Bronchial epithelial cell (primary cell): ENCODE data around the gene FFAR2. TPM values are rescaled to one million over a fixed set of nuclear protein-coding genes. Genes with fewer than 3 reads are reported as not detected.

Source experiments
- DNase-seq: peaks from one replicate; pipeline ENCODE4 v3.0.0-alpha.2; 2010; ENCODE audit warnings: low read depth
- FAIRE-seq: peaks from 2 replicates; lab custom pipeline; 2011; peaks lifted over from hg19 to GRCh38; lab: Jason Lieb, UNC
- H3K27me3 ChIP-seq: 2 replicates; pipeline ENCODE4 v1.5.1; 2011; ENCODE audit warnings: low read length; ENCODE audit not compliant: control insufficient read depth, insufficient read depth
- H3K36me3 ChIP-seq: 2 replicates; pipeline ENCODE4 v1.5.1; 2011; ENCODE audit warnings: low read length; ENCODE audit not compliant: control insufficient read depth, insufficient read depth
- H3K4me3 ChIP-seq: 2 replicates; pipeline ENCODE4 v1.5.1; 2011; ENCODE audit warnings: mild to moderate bottlenecking, low read depth, low read length, control low read depth
- total RNA-seq: library from RNA; depleted of rRNA; stranded (reverse); fragments of >200 nt; gene quantifications from 2 replicates; pipeline ENCODE4 v1.2.1, GENCODE V29; 2014
- TF ChIP-seq, protein P1 (sequence below): IDR thresholded peaks from 2 replicates; pipeline ENCODE4 v1.5.1; 2011; ENCODE audit warnings: mild to moderate bottlenecking, moderate library complexity, low read length, control low read depth, inconsistent platforms; ENCODE audit not compliant: insufficient read depth, severe bottlenecking

Gene FFAR2
- total RNA-seq, 1 donor from 2014 or later, result not detected

DNA sequence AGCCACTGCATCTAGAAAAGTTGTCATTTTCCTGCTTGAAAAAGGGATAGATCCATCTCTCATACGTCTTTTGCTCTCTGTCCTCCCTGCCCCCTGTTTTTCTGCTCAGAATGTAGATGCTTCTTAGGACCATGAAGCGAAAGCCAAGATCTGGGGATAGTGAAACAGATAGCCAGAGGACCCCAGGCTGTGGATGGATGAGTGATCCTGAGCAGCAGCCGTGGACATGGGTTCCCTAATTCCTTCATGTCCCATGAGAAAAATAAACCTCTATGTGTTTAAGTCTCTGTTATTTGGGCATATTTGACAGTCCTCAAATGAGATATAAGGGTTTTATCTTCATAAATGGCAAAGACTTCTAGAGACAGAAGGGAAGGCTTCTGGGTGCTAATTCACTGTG, 12.2 kb upstream of the FFAR2 start:
- DNase-seq (no peak), FAIRE-seq (no peak)
- TF ChIP-seq, protein P1, sequence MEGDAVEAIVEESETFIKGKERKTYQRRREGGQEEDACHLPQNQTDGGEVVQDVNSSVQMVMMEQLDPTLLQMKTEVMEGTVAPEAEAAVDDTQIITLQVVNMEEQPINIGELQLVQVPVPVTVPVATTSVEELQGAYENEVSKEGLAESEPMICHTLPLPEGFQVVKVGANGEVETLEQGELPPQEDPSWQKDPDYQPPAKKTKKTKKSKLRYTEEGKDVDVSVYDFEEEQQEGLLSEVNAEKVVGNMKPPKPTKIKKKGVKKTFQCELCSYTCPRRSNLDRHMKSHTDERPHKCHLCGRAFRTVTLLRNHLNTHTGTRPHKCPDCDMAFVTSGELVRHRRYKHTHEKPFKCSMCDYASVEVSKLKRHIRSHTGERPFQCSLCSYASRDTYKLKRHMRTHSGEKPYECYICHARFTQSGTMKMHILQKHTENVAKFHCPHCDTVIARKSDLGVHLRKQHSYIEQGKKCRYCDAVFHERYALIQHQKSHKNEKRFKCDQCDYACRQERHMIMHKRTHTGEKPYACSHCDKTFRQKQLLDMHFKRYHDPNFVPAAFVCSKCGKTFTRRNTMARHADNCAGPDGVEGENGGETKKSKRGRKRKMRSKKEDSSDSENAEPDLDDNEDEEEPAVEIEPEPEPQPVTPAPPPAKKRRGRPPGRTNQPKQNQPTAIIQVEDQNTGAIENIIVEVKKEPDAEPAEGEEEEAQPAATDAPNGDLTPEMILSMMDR, result no peak
- no peaks in the 10 kb centered on the region for H3K36me3 ChIP-seq
- peaks cover 1% of the 10 kb centered on the region for H3K27me3 ChIP-seq
- H3K4me3 ChIP-seq, result no peak overlapping the region

DNA sequence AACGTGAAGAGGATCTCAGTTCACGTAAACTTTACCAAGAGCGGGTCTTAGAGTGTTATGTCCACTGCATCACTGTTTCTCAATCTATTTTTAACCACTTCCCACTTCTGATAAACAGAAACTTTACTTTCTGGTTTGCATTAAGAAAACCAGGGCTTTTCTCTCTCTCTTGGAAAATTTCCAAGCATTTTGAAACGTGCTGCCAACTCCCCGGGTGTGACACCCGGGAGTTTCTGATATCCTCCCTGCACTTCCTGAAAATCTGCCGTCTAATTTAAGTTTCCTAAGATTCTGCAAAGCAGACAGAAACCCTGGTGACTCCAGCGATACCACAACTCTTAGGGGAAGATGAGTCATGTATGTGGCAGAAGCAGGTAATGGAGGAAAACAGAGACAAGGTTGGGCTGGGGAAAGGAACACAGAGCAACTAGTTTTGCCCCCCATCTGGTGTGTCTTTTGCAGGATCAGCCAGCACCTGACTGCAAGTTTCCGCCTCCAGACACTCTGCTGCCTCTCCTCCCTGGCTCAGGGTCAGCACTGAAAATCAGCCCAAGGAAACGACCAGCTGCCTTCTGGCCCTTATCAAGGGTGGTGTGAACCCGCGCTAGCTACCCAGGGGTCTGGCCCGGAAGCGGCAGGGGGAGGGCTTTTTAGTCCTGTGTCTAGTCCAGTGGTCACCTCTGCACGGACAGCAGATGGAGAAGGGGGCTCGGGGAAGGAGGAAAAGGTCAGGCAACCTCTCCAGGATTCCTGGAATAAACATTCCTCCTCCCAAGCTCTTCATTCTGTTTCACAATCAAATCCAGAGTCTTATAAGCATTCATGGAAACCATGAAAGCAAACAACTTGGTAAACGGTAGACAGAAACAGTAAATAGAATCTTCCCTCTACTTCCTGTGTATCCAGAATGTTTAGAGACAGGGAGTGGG, 11.3 kb upstream of the FFAR2 start:
- DNase-seq (peak; percentile 75), FAIRE-seq (no peak)
- Histone ChIP-seq H3K27me3 (peaks cover 1% of the 10 kb centered on the region), H3K36me3 (no peaks in the 10 kb centered on the region), H3K4me3 (no peak overlapping the region)
- TF ChIP-seq, protein P1, result no peak

DNA sequence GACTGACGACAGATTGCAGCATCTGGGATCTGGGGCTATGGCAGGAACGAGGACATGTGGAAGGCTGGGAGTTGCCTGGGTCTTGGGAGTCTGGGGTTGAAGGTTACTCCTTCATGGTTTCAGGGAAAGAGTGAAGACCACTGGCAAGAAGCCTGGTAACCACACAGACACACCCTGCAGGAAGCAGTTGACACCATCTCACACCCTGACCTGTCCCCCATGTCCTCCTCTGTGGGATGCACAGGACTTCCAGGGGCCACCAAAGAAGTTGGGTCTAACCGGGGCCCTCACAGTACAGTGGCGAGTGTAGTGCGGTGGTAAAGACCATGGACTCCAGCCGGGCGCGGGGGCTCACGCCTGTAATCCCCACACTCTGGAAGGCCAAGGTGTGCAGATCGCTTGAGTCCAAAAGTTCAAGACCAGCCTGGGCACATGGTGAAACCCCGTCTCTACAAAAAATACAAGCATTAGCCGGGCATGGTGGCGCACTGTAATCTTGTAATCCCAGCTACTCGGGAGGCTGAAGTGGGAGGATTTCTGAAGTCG, 10.6 kb upstream of the FFAR2 start:
- no peak for DNase-seq
- FAIRE-seq, result no peak
- Histone ChIP-seq H3K4me3 (no peak overlapping the region), H3K36me3 (no peaks in the 10 kb centered on the region), H3K27me3 (peaks cover 1% of the 10 kb centered on the region)
- TF ChIP-seq, protein P1, result no peak

DNA sequence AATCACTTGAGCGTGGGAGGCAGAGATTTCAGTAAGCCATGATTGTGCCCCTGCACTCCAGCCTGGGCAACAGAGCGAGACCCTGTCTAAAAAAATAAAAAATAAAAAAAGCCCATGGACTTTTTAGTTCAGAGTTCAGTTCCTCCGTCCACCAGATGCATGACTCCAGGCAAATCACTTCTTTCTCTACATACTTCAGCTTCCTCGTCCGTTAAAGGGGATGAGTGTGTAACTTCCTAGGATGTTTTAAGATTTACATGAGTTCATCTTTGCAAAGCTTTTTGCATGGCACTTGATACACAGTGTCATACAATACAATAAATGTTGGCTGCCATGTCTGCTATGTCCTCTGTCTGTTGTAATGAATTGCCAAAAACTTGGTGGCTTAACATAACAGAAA, 10.0 kb upstream of the FFAR2 start:
- no peak overlapping the region for H3K4me3 ChIP-seq
- FAIRE-seq (no peak), DNase-seq (no peak)
- peaks cover 1% of the 10 kb centered on the region for H3K27me3 ChIP-seq
- TF ChIP-seq, protein P1, result no peak
- H3K36me3 ChIP-seq, result no peaks in the 10 kb centered on the region

DNA sequence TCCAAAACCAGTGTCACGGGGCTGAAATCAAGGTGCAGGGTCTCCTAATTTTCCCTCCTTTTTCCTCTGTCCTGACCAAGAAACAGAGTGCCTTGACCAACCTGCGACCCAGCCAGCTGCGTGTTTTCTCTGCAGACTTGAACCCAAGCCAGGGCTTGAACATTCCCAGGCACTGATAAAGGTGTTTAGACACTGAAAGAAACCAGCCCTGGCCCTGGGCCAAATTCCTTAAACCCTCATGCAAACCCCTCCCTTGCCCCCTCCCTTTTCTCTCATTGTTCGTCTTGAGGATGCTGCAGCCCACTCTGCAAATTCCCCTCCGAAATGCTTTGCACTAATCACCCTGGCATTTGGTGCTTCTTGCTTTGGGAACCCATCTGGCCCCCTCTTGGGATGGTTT, 9.5 kb upstream of the FFAR2 start:
- H3K36me3 ChIP-seq, result no peaks in the 10 kb centered on the region
- TF ChIP-seq, protein P1, result no peak
- no peak for FAIRE-seq
- H3K4me3 ChIP-seq, result no peak overlapping the region
- DNase-seq, result no peak
- peaks cover 1% of the 10 kb centered on the region for H3K27me3 ChIP-seq
